ENCODE measurements around the gene SMIM23.

Gene SMIM23

DNA sequence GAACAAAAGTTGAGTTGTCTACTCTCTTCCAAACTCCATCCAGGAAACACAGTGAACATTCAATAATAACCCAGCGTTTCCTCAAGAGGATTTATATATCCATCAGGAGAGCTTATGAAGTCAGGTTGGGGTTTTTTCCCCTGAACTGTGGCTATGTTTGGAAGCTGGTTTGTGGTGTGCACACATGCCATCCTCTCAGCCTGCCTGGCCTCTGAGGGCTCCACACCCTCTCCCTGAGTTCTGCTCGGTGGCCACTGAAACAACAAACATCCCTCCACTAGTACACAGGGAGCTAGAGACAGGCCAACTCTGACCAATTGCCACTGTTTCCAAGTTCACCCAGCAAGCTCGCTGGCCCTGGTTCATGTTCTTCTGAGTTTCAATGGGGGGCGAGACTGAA, 35.7 kb downstream of the SMIM23 start:
- no peak for DNase-seq

DNA sequence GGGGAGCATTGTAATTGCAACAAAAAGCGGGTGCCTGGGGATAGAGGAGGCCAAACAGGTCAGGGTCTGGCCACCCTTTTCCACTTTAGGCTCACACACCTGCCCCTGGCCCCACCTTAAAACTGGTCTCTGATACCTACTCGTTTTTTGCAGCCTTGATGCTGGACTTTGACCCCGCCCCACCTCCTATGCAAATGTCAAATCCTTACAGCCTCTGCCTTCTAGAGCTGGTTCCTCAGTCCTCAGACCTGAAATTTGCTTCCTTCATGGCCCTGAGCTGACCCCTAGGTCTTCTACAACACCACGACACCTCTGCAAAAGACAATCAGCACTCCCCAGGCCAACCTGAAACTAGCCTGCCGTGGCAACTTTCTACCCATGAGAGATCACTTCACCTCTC, 37.7 kb downstream of the SMIM23 start:
- DNase-seq: no peak

DNA sequence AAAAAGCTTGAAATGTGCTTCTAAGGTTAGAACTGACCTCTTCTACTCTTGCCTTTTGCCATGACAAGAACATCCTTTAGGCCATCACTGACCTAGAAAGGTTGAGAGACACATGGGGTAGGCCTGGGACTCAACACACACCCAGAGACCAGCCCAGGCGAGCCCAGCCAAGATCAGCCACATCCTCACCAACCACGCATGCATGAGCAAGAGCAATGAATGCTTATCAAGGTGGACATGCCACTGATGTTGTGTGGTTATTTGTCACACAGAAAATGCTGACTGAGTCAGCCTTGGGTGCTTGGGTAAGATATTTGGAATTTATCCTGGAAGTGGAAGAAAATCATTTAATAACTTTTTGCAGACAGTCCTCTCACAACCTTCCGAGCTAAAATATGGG, 39.4 kb downstream of the SMIM23 start:
- DNase-seq: no peak

DNA sequence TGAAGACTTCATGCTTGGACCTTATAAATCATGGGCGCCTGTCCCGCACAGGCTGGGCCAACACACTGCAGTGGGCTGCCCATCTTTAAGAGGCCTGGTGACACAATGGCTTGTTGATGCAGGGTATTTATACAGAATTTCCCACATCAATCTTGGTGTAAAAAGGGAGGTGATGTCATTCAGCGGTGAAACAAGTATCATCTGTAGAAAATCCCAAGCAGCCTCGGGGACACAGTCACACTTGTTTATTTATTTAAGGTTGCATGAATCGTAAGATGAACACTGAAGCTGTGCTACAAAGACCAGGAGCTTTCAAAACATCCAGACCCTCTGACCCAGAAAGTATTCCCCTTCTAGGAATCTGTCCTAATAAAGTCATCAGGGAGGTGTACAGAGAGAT, 40.5 kb downstream of the SMIM23 start:
- DNase-seq: no peak

DNA sequence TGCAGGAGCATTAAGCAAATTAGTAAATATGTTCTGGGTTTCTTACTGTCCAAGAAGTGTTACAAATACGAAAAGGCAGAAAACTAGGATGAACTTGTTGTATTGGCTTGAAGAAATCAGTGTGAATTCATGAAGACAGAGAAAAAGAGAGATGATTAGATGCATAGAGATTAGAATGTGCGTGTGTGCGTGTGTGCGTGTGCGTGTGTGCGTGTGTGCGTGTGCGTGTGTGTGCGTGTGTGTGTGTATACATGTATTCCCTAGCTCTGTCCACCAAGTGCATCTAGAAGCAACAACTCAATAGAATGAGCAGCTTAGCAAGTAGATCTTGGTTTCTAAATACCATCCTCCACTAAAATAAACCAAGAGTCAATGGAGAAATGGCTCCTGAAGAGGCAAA, 41.5 kb downstream of the SMIM23 start:
- DNase-seq: no peak

DNA sequence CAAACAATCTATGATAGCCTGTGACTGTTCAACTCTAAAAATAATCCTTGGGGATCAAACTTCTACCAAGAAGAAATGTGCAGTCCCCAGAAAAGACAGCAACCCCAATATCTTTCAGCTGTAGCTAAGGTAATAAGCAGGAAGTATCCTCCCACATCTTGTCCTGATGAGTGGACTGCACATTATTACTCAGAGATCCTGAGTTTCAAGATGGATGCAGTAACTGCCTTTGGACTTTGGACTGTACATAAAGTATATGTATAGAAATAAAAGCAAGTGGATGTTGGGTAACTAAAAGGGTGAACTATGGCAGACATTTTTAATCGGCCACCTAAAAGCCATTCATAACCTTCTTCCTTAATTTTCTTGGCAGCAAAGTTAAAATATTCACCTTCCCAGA, 45.1 kb downstream of the SMIM23 start:
- DNase-seq: no peak

DNA sequence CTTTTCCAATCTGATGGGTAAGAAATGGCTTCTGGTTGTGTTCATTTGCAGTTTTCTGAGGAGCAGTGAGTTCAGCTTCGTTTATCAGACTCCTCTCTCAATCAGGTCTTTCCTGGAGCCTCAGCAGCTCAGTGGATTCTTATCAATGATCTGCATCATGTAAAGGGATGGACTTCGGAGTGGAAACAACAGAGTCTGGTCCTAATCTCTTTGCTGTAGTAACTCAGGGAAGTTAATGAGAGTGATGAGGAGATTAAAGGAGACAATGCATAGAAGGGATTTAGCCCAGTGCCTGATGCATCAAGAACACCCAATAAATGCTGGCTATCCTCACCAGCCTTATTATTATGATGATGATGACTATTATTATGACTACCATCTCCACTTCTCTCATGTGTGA, 47.2 kb downstream of the SMIM23 start:
- no peak for DNase-seq

DNA sequence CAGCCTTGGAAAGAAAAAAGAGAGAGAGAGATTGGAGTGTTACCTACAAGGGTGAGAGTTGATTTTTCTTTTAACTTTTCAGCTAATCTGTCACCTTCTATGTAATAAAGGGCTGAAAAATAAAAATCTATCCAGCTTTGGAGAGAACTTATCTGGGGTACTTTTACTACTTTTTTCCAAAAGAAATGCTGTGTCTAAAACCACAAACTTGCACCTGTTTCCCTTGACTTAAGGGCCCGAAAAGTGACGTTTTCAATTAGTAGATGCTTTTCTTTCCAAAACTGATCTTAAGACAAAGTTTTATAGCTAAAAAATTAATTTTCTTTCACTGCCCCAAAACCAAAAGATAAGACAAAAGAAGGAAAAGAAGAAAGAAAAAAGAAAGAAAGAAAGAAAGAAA, 48.8 kb downstream of the SMIM23 start:
- no peak for DNase-seq

DNA sequence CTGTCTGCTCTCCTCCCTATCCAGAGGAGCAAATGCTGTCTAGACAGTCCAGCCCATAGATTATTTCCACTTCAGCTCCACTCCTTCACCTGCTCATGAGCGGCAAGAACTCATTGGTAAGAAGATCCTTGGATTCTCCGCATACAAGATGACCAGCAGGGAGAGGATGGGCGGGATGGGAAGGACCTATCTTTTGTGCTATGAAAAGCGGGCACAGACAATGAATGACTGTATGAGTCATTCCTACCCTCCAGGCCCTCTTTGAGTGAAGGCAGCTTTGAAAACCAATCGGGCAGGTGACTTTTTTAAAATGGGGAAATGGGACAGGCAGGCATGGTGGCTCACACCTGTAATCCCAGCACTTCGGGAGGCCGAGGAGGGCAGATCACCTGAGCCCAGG, 49.4 kb downstream of the SMIM23 start:
- no peak for DNase-seq

DNA sequence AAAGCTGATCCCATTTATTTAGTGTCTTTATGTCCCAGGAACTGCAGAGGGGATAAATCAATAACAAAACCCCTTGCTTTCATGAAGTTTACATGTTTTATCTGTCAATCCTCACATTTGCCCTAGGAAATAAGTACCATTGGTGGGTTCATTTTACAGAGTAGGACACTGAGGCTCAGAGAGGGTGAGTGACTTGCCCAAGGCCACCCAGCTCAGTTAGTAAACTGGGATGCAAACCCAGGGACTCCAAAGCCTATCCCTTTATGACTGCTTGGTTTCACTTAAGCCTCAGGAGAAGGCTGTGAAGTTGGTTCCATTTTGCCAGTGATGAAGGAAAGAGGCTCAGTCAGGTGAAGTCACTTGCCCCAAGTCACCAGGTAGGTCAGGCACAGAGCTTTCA, 51.9 kb downstream of the SMIM23 start:
- DNase-seq: no peak

DNA sequence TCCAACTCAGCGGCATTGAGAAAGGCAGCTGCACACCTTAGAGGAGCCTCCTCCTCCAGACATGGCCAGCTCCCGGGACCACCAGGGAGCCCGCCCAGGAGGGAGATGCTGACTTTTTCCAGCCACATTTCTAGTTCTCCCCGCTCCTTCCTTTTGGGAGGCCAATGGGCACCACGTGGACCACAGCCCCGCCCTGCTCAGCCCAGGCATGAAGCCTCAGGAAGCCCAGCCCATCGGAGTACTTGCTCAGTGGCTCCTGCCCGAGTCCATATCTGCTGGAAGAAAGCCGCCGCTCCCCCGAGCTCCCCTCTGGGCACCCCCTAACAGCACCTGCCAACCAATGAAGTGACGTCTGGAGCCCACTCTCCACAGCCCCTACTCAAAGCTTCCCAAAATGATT, 52.4 kb downstream of the SMIM23 start:
- no peak for DNase-seq

DNA sequence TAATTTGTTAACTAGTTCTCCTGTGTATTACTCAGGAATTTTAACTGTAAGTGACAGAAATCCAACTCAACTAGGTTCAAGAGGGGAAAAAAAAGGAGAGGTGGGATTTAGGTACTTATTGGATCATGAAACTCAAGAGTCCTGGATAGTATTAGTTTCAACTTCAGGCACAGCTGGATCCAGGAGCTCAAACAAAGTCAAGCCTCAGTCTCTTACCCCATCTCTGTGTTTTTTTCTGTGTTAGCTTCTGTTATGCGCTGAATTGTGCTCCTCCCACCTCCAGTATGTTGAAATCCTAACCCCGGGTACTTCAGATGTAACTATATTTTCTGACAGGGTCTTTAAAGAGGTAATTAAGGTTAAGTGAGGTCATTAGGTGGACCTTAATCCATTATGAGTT, 53.5 kb downstream of the SMIM23 start:
- no peak for DNase-seq

DNA sequence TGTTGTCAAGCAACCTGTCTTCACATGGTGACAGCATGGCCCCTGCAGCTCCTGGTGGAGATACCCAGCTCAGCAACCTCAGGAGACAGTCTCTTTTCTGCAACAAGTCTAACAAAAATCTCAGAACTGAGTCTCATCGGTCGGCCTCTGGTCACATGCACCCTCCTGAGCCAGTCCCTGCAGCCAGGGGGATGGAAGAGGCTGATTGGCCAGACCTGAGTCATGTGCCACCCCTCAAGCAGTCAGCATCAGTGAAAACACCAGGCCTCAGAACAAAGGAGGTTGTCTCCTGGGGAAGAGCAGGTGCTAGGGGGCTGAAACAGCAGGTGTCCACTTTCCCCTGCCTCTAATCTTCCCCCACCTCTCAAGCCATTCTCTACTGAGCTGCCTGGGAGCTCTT, 54.4 kb downstream of the SMIM23 start:
- DNase-seq: no peak

Data from activated naive CD4-positive, alpha-beta T cell treated with Interleukin-2 at 50 U/mL for 16 hours (primary cell).